CD8-positive, alpha-beta memory T cell (primary cell): Measurements from ENCODE around the gene MS4A4A. TPM values are rescaled to one million over a fixed set of nuclear protein-coding genes. Genes with fewer than 3 reads are reported as not detected.

ENCODE experiments used
- CTCF ChIA-PET: fragments of 350-600 bp; sonication (Branson Sonifier 250); formaldehyde crosslinking; loops from one replicate; lab custom pipeline; 2021; ENCODE audit warnings: antibody characterized with exemption; lab: Charles Lee
- POLR2A ChIA-PET: fragments of 350-600 bp; sonication (Branson Sonifier 250); formaldehyde crosslinking; loops from one replicate; lab custom pipeline; 2021; ENCODE audit warnings: antibody characterized with exemption; lab: Charles Lee
- DNase-seq, 5 donors: peaks; one replicate each; pipeline versions ENCODE4 v3.0.0 to v3.0.0-alpha.2; 2020 to 2022; ENCODE audit warnings: mixed read lengths in 1 of 5
- H3K27ac ChIP-seq: one replicate; pipeline ENCODE4 v1.7.0; 2013; ENCODE audit warnings: low read depth, mild to moderate bottlenecking, low read length, moderate library complexity
- H3K27me3 ChIP-seq: 2 replicates; pipeline ENCODE4 v1.7.0; 2013; ENCODE audit warnings: low read length, mild to moderate bottlenecking; ENCODE audit not compliant: insufficient read depth, poor library complexity, severe bottlenecking
- H3K36me3 ChIP-seq: 2 replicates; pipeline ENCODE4 v1.7.0; 2013; ENCODE audit warnings: mild to moderate bottlenecking, low read length, moderate library complexity; ENCODE audit not compliant: insufficient read depth
- H3K4me1 ChIP-seq: 2 replicates; pipeline ENCODE4 v1.7.0; 2013; ENCODE audit warnings: mild to moderate bottlenecking, low read length, moderate library complexity; ENCODE audit not compliant: insufficient read depth
- H3K4me3 ChIP-seq: 2 replicates; pipeline ENCODE4 v1.7.0; 2013; ENCODE audit warnings: mild to moderate bottlenecking, low read length
- H3K9me3 ChIP-seq: 2 replicates; pipeline ENCODE4 v1.7.0; 2013; ENCODE audit warnings: mild to moderate bottlenecking, low read length
- H3K27ac Mint-ChIP-seq, 8 donors: one replicate each; pipeline ENCODE4 v1.8.0; 2020 to 2021; ENCODE audit warnings: mixed read lengths in 8 of 8, mild to moderate bottlenecking in 6 of 8, inconsistent platforms in 3 of 8, moderate library complexity in 3 of 8
- H3K27me3 Mint-ChIP-seq, 2 donors: one replicate each; pipeline ENCODE4 v1.8.0; 2020 to 2021; ENCODE audit warnings: mixed read lengths in 2 of 2, mild to moderate bottlenecking in 1 of 2, moderate library complexity in 1 of 2
- H3K36me3 Mint-ChIP-seq, 3 donors: one replicate each; pipeline ENCODE4 v1.8.0; 2020 to 2021; ENCODE audit warnings: mixed read lengths in 3 of 3, inconsistent platforms in 1 of 3, mild to moderate bottlenecking in 1 of 3
- H3K4me1 Mint-ChIP-seq, 3 donors: one replicate each; pipeline ENCODE4 v1.8.0; 2020 to 2021; ENCODE audit warnings: mixed read lengths in 3 of 3, inconsistent platforms in 1 of 3, mild to moderate bottlenecking in 1 of 3
- H3K4me3 Mint-ChIP-seq, 7 donors: one replicate each; pipeline ENCODE4 v1.8.0; 2020 to 2021; ENCODE audit warnings: mixed read lengths in 7 of 7, mild to moderate bottlenecking in 6 of 7, moderate library complexity in 4 of 7, inconsistent platforms in 2 of 7
- H3K9me3 Mint-ChIP-seq, 5 donors: one replicate each; pipeline ENCODE4 v1.8.0; 2020 to 2022; ENCODE audit warnings: mixed read lengths in 5 of 5, mild to moderate bottlenecking in 3 of 5, moderate library complexity in 2 of 5, inconsistent platforms in 1 of 5
- polyA plus RNA-seq: library from polyadenylated mRNA; unstranded; fragments of 300-500 nt; fragmentation: Illumina TruSeq; gene quantifications from one replicate; pipeline ENCODE4 v1.2.3, GENCODE V29; 2021
- total RNA-seq, 2 experiments: library from RNA; stranded (reverse); gene quantifications; one replicate each; pipeline ENCODE4 v1.2.3, GENCODE V29; 2021

MS4A4A gene
- total and polyA plus RNA-seq, 3 experiments from 2014 or later = 0.20 TPM; not detected in 2

GRCh38 chr11:60305906-60306619, 25.6 kb downstream of the MS4A4A start:
- no peaks in the 10 kb centered on the region for H3K9me3 Mint-ChIP-seq
- Histone ChIP-seq H3K27ac (no peak overlapping the region), H3K9me3 (no peaks in the 10 kb centered on the region), H3K36me3 (no peaks in the 10 kb centered on the region), H3K4me1 (no peaks in the 10 kb centered on the region), H3K4me3 (no peak overlapping the region), H3K27me3 (no peaks in the 10 kb centered on the region)
- CTCF ChIA-PET = no interaction called here
- H3K27me3 Mint-ChIP-seq = peaks cover 0 to 20% of the 10 kb centered on the region in 2 donors
- H3K4me1 Mint-ChIP-seq = no peaks in the 10 kb centered on the region
- POLR2A ChIA-PET = no interaction called here
- no peak for DNase-seq
- H3K36me3 Mint-ChIP-seq = no peaks in the 10 kb centered on the region
- H3K4me3 Mint-ChIP-seq = no peak overlapping the region
- H3K27ac Mint-ChIP-seq = no peak overlapping the region

GRCh38 chr11:60307507-60308195, 27.2 kb downstream of the MS4A4A start:
- DNase-seq = no peak

GRCh38 chr11:60310407-60310998, 30.0 kb downstream of the MS4A4A start:
- Histone ChIP-seq H3K9me3 (no peaks in the 10 kb centered on the region), H3K27ac (no peak overlapping the region)
- H3K27me3 Mint-ChIP-seq = peaks cover 0 to 23% of the 10 kb centered on the region in 2 donors

More at GRCh38 chr11:60307507-60308195, 27.2 kb downstream of the MS4A4A start:
- Mint-ChIP-seq H3K36me3 (no peaks in the 10 kb centered on the region), H3K27me3 (peaks cover 0 to 15% of the 10 kb centered on the region in 2 donors), H3K9me3 (no peaks in the 10 kb centered on the region), H3K4me1 (no peaks in the 10 kb centered on the region), H3K4me3 (no peak overlapping the region), H3K27ac (no peak overlapping the region)
- Histone ChIP-seq H3K4me1 (no peaks in the 10 kb centered on the region), H3K36me3 (no peaks in the 10 kb centered on the region), H3K27me3 (no peaks in the 10 kb centered on the region), H3K9me3 (no peaks in the 10 kb centered on the region), H3K27ac (no peak overlapping the region), H3K4me3 (no peak overlapping the region)
- ChIA-PET POLR2A (no interaction called here), CTCF (no interaction called here)

GRCh38 chr11:60314635-60315321, 34.3 kb downstream of the MS4A4A start:
- peaks cover 4% of the 10 kb centered on the region for H3K27me3 ChIP-seq
- peaks cover 0 to 3% (median 0%) of the 10 kb centered on the region in 3 donors for H3K4me1 Mint-ChIP-seq
- no peaks in the 10 kb centered on the region for H3K9me3 ChIP-seq
- no peaks in the 10 kb centered on the region for H3K4me1 ChIP-seq
- POLR2A ChIA-PET = no interaction called here
- no peak overlapping the region for H3K27ac ChIP-seq
- H3K36me3 Mint-ChIP-seq = no peaks in the 10 kb centered on the region
- H3K4me3 ChIP-seq = no peak overlapping the region
- H3K27me3 Mint-ChIP-seq = peaks cover 2 to 31% of the 10 kb centered on the region in 2 donors
- peaks cover 2 to 11% (median 7%) of the 10 kb centered on the region in 5 donors for H3K9me3 Mint-ChIP-seq
- no peak overlapping the region for H3K27ac Mint-ChIP-seq
- no peak overlapping the region for H3K4me3 Mint-ChIP-seq
- H3K36me3 ChIP-seq = no peaks in the 10 kb centered on the region
- CTCF ChIA-PET = interaction anchor here (0.8 kb wide), 1 partner anchor 19 kb away, joined by 3 read pairs; no protein-coding TSS in a partner anchor
- DNase-seq = no peak

More at GRCh38 chr11:60310407-60310998, 30.0 kb downstream of the MS4A4A start:
- Mint-ChIP-seq H3K9me3 (peaks cover 0 to 2% (median 0%) of the 10 kb centered on the region in 5 donors), H3K4me1 (no peaks in the 10 kb centered on the region), H3K4me3 (no peak overlapping the region), H3K27ac (no peak overlapping the region), H3K36me3 (no peaks in the 10 kb centered on the region)
- Histone ChIP-seq H3K27me3 (no peaks in the 10 kb centered on the region), H3K36me3 (no peaks in the 10 kb centered on the region), H3K4me3 (no peak overlapping the region), H3K4me1 (no peaks in the 10 kb centered on the region)
- ChIA-PET CTCF (interaction anchor here (0.8 kb wide), 1 partner anchor 23 kb away, joined by 3 read pairs; no protein-coding TSS in a partner anchor), POLR2A (no interaction called here)
- no peak for DNase-seq

GRCh38 chr11:60315871-60316270, 35.4 kb downstream of the MS4A4A start:
- H3K36me3 Mint-ChIP-seq = no peaks in the 10 kb centered on the region
- peaks cover 0 to 3% (median 0%) of the 10 kb centered on the region in 3 donors for H3K4me1 Mint-ChIP-seq
- DNase-seq = no peak
- ChIA-PET CTCF (no interaction called here), POLR2A (no interaction called here)
- peak overlapping the region in 1 of 8 donors; percentile 29 for H3K27ac Mint-ChIP-seq
- peaks cover 9 to 22% (median 16%) of the 10 kb centered on the region in 5 donors for H3K9me3 Mint-ChIP-seq
- H3K4me3 Mint-ChIP-seq = no peak overlapping the region
- peaks cover 4 to 39% of the 10 kb centered on the region in 2 donors for H3K27me3 Mint-ChIP-seq
- no peak overlapping the region for H3K27ac ChIP-seq
- H3K4me3 ChIP-seq = no peak overlapping the region
- H3K9me3 ChIP-seq = no peaks in the 10 kb centered on the region
- no peaks in the 10 kb centered on the region for H3K36me3 ChIP-seq
- no peaks in the 10 kb centered on the region for H3K4me1 ChIP-seq
- peaks cover 4% of the 10 kb centered on the region for H3K27me3 ChIP-seq

- H3K4me1 ChIP-seq = no peaks in the 10 kb centered on the region
- H3K4me3 ChIP-seq = no peak overlapping the region
- H3K27ac Mint-ChIP-seq = no peak overlapping the region
- no peak overlapping the region for H3K4me3 Mint-ChIP-seq
- ChIA-PET CTCF (no interaction called here), POLR2A (no interaction called here)
- peaks cover 4% of the 10 kb centered on the region for H3K27me3 ChIP-seq
- H3K9me3 ChIP-seq = no peaks in the 10 kb centered on the region
- H3K27me3 Mint-ChIP-seq = peaks cover 4 to 43% of the 10 kb centered on the region in 2 donors
- H3K27ac ChIP-seq = no peak overlapping the region
- peaks cover 0 to 3% (median 0%) of the 10 kb centered on the region in 3 donors for H3K4me1 Mint-ChIP-seq
- no peak for DNase-seq
- peaks cover 11 to 27% (median 20%) of the 10 kb centered on the region in 5 donors for H3K9me3 Mint-ChIP-seq
- H3K36me3 ChIP-seq = no peaks in the 10 kb centered on the region
- H3K36me3 Mint-ChIP-seq = no peaks in the 10 kb centered on the region
Observed at GRCh38 chr11:60316317-60316716, 35.9 kb downstream of the MS4A4A start.

GRCh38 chr11:60318726-60319125, 38.3 kb downstream of the MS4A4A start:
- Mint-ChIP-seq H3K27me3 (peaks cover 4 to 57% of the 10 kb centered on the region in 2 donors), H3K4me1 (peaks cover 0 to 3% (median 0%) of the 10 kb centered on the region in 3 donors), H3K4me3 (no peak overlapping the region), H3K27ac (no peak overlapping the region), H3K36me3 (no peaks in the 10 kb centered on the region), H3K9me3 (peaks cover 18 to 41% (median 33%) of the 10 kb centered on the region in 5 donors)
- no peaks in the 10 kb centered on the region for H3K9me3 ChIP-seq
- H3K4me1 ChIP-seq = no peaks in the 10 kb centered on the region
- no peaks in the 10 kb centered on the region for H3K36me3 ChIP-seq
- ChIA-PET CTCF (no interaction called here), POLR2A (no interaction called here)
- peaks cover 4% of the 10 kb centered on the region for H3K27me3 ChIP-seq
- DNase-seq = no peak
- no peak overlapping the region for H3K4me3 ChIP-seq
- H3K27ac ChIP-seq = no peak overlapping the region
